Measurements from ENCODE around the gene PRPSAP2.
"Not testable (repeated sequence)": the region's sequence is repeated elsewhere in the genome, so short reads cannot be mapped to it uniquely, and the experiment has no call there.

Gene PRPSAP2

GRCh38 chr17:18891541-18891940 is 33.6 kb downstream of the PRPSAP2 start:
- no peak for DNase-seq

- no peak for DNase-seq
Measured at GRCh38 chr17:18896146-18896545, 38.2 kb downstream of the PRPSAP2 start.

- DNase-seq = no peak
Measured at GRCh38 chr17:18896947-18897346, 39.0 kb downstream of the PRPSAP2 start.

- DNase-seq = no peak
Measured at GRCh38 chr17:18904482-18904881, 46.6 kb downstream of the PRPSAP2 start.

GRCh38 chr17:18905226-18905625 is 47.3 kb downstream of the PRPSAP2 start:
- no peak for DNase-seq

GRCh38 chr17:18910326-18910725 is 52.4 kb downstream of the PRPSAP2 start:
- DNase-seq = no peak

GRCh38 chr17:18910881-18911280 is 53.0 kb downstream of the PRPSAP2 start:
- no peak for DNase-seq

- DNase-seq = no peak
Measured at GRCh38 chr17:18916816-18917500, 59.0 kb downstream of the PRPSAP2 start.

GRCh38 chr17:18917506-18918032 is 59.6 kb downstream of the PRPSAP2 start:
- no peak for DNase-seq

GRCh38 chr17:18919963-18920362 is 62.0 kb downstream of the PRPSAP2 start:
- DNase-seq = no peak

- DNase-seq = no peak
Measured at GRCh38 chr17:18920911-18921441, 63.0 kb downstream of the PRPSAP2 start.

GRCh38 chr17:18921485-18921884 is 63.6 kb downstream of the PRPSAP2 start:
- DNase-seq = no peak

- DNase-seq = no peak
Measured at GRCh38 chr17:18921912-18922451, 64.1 kb downstream of the PRPSAP2 start.

- not testable (repeated sequence) for DNase-seq
Measured at GRCh38 chr17:18922596-18922995, 64.7 kb downstream of the PRPSAP2 start.

GRCh38 chr17:18925187-18925586 is 67.3 kb downstream of the PRPSAP2 start:
- DNase-seq = no peak

- DNase-seq = no peak
Measured at GRCh38 chr17:18928628-18929125, 70.7 kb downstream of the PRPSAP2 start.

GRCh38 chr17:18932360-18933055 is 74.6 kb downstream of the PRPSAP2 start:
- DNase-seq = no peak

GRCh38 chr17:18933102-18934058 is 75.4 kb downstream of the PRPSAP2 start:
- DNase-seq = no peak

GRCh38 chr17:18937981-18938691 is 80.2 kb downstream of the PRPSAP2 start:
- no peak for DNase-seq

- no peak for DNase-seq
Measured at GRCh38 chr17:18938692-18939023, 80.7 kb downstream of the PRPSAP2 start.

- no peak for DNase-seq
Measured at GRCh38 chr17:18944646-18945045, 86.7 kb downstream of the PRPSAP2 start.

- no peak for DNase-seq
Measured at GRCh38 chr17:18946536-18946935, 88.6 kb downstream of the PRPSAP2 start.

Data from SHP77 treated with DMSO at 0.1 percent for 48 hours (cell line).